ENCODE results near the gene CNOT6L.

- TF ChIP-seq POLR2A (IDR thresholded peaks at IDR 0.05): no peak
- TF ChIP-seq, protein P1, sequence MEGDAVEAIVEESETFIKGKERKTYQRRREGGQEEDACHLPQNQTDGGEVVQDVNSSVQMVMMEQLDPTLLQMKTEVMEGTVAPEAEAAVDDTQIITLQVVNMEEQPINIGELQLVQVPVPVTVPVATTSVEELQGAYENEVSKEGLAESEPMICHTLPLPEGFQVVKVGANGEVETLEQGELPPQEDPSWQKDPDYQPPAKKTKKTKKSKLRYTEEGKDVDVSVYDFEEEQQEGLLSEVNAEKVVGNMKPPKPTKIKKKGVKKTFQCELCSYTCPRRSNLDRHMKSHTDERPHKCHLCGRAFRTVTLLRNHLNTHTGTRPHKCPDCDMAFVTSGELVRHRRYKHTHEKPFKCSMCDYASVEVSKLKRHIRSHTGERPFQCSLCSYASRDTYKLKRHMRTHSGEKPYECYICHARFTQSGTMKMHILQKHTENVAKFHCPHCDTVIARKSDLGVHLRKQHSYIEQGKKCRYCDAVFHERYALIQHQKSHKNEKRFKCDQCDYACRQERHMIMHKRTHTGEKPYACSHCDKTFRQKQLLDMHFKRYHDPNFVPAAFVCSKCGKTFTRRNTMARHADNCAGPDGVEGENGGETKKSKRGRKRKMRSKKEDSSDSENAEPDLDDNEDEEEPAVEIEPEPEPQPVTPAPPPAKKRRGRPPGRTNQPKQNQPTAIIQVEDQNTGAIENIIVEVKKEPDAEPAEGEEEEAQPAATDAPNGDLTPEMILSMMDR (IDR thresholded peaks at IDR 0.05): no peak
These were observed 126.2 kb downstream of the CNOT6L start for GRCh38 chr4:77692847-77693432.
